GM23338 (cell line): ENCODE data around the gene SLC25A26. TPM values are rescaled to one million over a fixed set of nuclear protein-coding genes. Genes with fewer than 3 reads are reported as not detected.

Experiments
- ATAC-seq: fragments of 200-7000 bp; cut with Tn5 transposase; 3 replicates; pipeline ENCODE4 v1.9.1; 2020
- DNase-seq: peaks from one replicate; pipeline ENCODE4 v3.0.0-alpha.2; 2015; ENCODE audit warnings: low spot score
- H2AFZ ChIP-seq: fragments of 200-600 bp; sonication (generic); 2 replicates; pipeline ENCODE4 v1.8.0; 2016; ENCODE audit warnings: antibody characterized with exemption, mild to moderate bottlenecking, moderate library complexity
- H3F3A ChIP-seq: fragments of 200-600 bp; sonication (generic); replicated peaks from 2 replicates; pipeline ENCODE4 v1.8.0; 2017; ENCODE audit warnings: antibody characterized with exemption, mixed run types, low read depth
- H3K27ac ChIP-seq: fragments of 200-600 bp; sonication (generic); 2 replicates; pipeline ENCODE4 v1.6.1; 2016; ENCODE audit warnings: low read depth
- H3K27me3 ChIP-seq: fragments of 200-600 bp; sonication (generic); 2 replicates; pipeline ENCODE4 v1.8.0; 2016; ENCODE audit warnings: mild to moderate bottlenecking, mixed run types, moderate library complexity; ENCODE audit not compliant: insufficient read depth
- H3K36me3 ChIP-seq: fragments of 200-600 bp; sonication (generic); 2 replicates; pipeline ENCODE4 v1.8.0; 2016; ENCODE audit warnings: mild to moderate bottlenecking; ENCODE audit not compliant: insufficient read depth
- H3K4me1 ChIP-seq: fragments of 200-600 bp; sonication (generic); 2 replicates; pipeline ENCODE4 v1.8.0; 2016; ENCODE audit warnings: mild to moderate bottlenecking, moderate library complexity; ENCODE audit not compliant: insufficient read depth
- H3K4me2 ChIP-seq: fragments of 200-600 bp; sonication (generic); 2 replicates; pipeline ENCODE4 v1.7.1; 2017; ENCODE audit warnings: mixed run types
- H3K4me3 ChIP-seq: fragments of 200-600 bp; sonication (generic); 2 replicates; pipeline ENCODE4 v1.6.1; 2016; ENCODE audit warnings: mixed run types
- H3K79me2 ChIP-seq: fragments of 200-600 bp; sonication (generic); replicated peaks from 2 replicates; pipeline ENCODE4 v1.8.0; 2017; ENCODE audit warnings: mild to moderate bottlenecking; ENCODE audit not compliant: insufficient read depth
- H3K9me2 ChIP-seq: fragments of 200-600 bp; sonication (generic); 2 replicates; pipeline ENCODE4 v1.8.0; 2017; ENCODE audit not compliant: insufficient read depth
- H4K20me1 ChIP-seq: fragments of 200-600 bp; sonication (generic); replicated peaks from 2 replicates; pipeline ENCODE4 v1.8.0; 2017; ENCODE audit warnings: mild to moderate bottlenecking; ENCODE audit not compliant: insufficient read depth
- H3K27ac Mint-ChIP-seq: 2 replicates; pipeline ENCODE4 v1.8.0; 2020; ENCODE audit warnings: inconsistent platforms, mild to moderate bottlenecking, moderate library complexity, mixed read lengths
- H3K27me3 Mint-ChIP-seq: 3 replicates; pipeline ENCODE4 v1.8.0; 2022; ENCODE audit warnings: low read depth, mild to moderate bottlenecking, moderate library complexity, mixed read lengths, inconsistent platforms; ENCODE audit not compliant: insufficient read depth, poor library complexity
- H3K36me3 Mint-ChIP-seq: 3 replicates; pipeline ENCODE4 v1.8.0; 2021; ENCODE audit warnings: low read depth, mild to moderate bottlenecking, inconsistent platforms, moderate library complexity, mixed read lengths
- H3K4me1 Mint-ChIP-seq: 3 replicates; pipeline ENCODE4 v1.8.0; 2020; ENCODE audit warnings: mild to moderate bottlenecking, inconsistent platforms, mixed read lengths
- H3K4me3 Mint-ChIP-seq: 3 replicates; pipeline ENCODE4 v1.8.0; 2021; ENCODE audit warnings: moderate library complexity, mild to moderate bottlenecking, inconsistent platforms, mixed read lengths
- H3K9me3 Mint-ChIP-seq: 3 replicates; pipeline ENCODE4 v1.8.0; 2020; ENCODE audit warnings: moderate library complexity, mild to moderate bottlenecking, inconsistent platforms, mixed read lengths
- CREB1 ChIP-seq: fragments of 250-450 bp; sonication (Bioruptor Pico); IDR thresholded peaks from 2 replicates; pipeline ENCODE4 v1.5.0; 2020; ENCODE audit warnings: low read depth, mild to moderate bottlenecking, moderate library complexity
- CTCF ChIP-seq, 2 experiments: fragments of 200-600 bp in 1 of 2; sonication (generic) in 1 of 2; conservative IDR thresholded peaks; 2 replicates each; pipeline versions ENCODE4 v1.5.1 to v1.6.1; 2016 to 2017; ENCODE audit warnings: antibody characterized with exemption in 2 of 2, low read depth in 2 of 2, mild to moderate bottlenecking in 2 of 2, moderate library complexity in 1 of 2
- EZH2 ChIP-seq: fragments of 200-600 bp; sonication (generic); IDR thresholded peaks from one replicate; pipeline ENCODE4 v1.8.0; 2017; ENCODE audit warnings: antibody characterized with exemption, mild to moderate bottlenecking, low read depth; ENCODE audit not compliant: unreplicated experiment
- EZH2phosphoT487 ChIP-seq: fragments of 200-600 bp; sonication (generic); IDR thresholded peaks from one replicate; pipeline ENCODE4 v1.8.1; 2018; ENCODE audit warnings: antibody characterized with exemption; ENCODE audit not compliant: unreplicated experiment
- NANOG ChIP-seq: IDR thresholded peaks from 2 replicates; pipeline ENCODE4 v1.6.1; 2016; ENCODE audit warnings: antibody characterized with exemption, borderline replicate concordance
- REST ChIP-seq: IDR thresholded peaks from one replicate; pipeline ENCODE4 v1.6.1; 2018; ENCODE audit warnings: antibody characterized with exemption; ENCODE audit not compliant: unreplicated experiment
- STAT1 ChIP-seq: IDR thresholded peaks from one replicate; pipeline ENCODE4 v1.6.1; 2016; ENCODE audit warnings: antibody characterized with exemption; ENCODE audit not compliant: unreplicated experiment
- ZNF331 ChIP-seq: fragments of 250-450 bp; sonication (Bioruptor Pico); IDR thresholded peaks from 2 replicates; pipeline ENCODE4 v1.5.0; 2020; ENCODE audit warnings: low read depth, mild to moderate bottlenecking, moderate library complexity
- polyA plus RNA-seq: library from polyadenylated mRNA; unstranded; fragments of >200 nt; fragmentation: Nextera tagmentation; extraction: Ambion mirVana; gene quantifications from 2 replicates; pipeline ENCODE4 v1.2.1, GENCODE V29; 2016
- total RNA-seq: library from RNA; depleted of rRNA; stranded (reverse); fragments of >200 nt; shearing (Covaris generic); gene quantifications from 2 replicates; pipeline ENCODE4 v1.2.3, GENCODE V29; 2014

Gene SLC25A26
- total and polyA plus RNA-seq, 2 experiments from 2014 or later: 24.8 to 40.2 TPM

- no peak for DNase-seq
- peaks cover 46% of the 10 kb centered on the region for H3K4me1 Mint-ChIP-seq
- Histone ChIP-seq H3K9me2 (no peaks in the 10 kb centered on the region; the same call in 1 of the 2 replicates), H3K4me2 (no peak overlapping the region), H3K27me3 (no peaks in the 10 kb centered on the region), H4K20me1 (peaks cover 33% of the 10 kb centered on the region), H3F3A (no peaks in the 10 kb centered on the region), H3K27ac (peak overlapping the region; percentile 72), H2AFZ (no peak overlapping the region), H3K79me2 (peaks cover 37% of the 10 kb centered on the region), H3K4me1 (peaks cover 14% of the 10 kb centered on the region), H3K4me3 (no peak overlapping the region), H3K36me3 (peaks cover 27% of the 10 kb centered on the region)
- TF ChIP-seq EZH2 (no peak), STAT1 (no peak), CTCF (conservative IDR thresholded peaks at IDR 0.05; ENCODE audit: low read depth in 2 of 2) (peak in 1 of 2 experiments; percentile 32; a peak in 2 of 4 replicates), REST (no peak)
- H3K36me3 Mint-ChIP-seq: peaks cover 97% of the 10 kb centered on the region
- H3K9me3 Mint-ChIP-seq: no peaks in the 10 kb centered on the region; the same call in 2 of the 3 replicates
- H3K27me3 Mint-ChIP-seq: peaks cover 16% of the 10 kb centered on the region
- H3K27ac Mint-ChIP-seq: peak overlapping the region; percentile 70; the same call in 1 of the 2 replicates
- H3K4me3 Mint-ChIP-seq: no peak overlapping the region; the same call in 2 of the 3 replicates
- ATAC-seq: peak; percentile 23
Measured at GRCh38 chr3:66400411-66401156, 179.8 kb downstream of the SLC25A26 start.

GRCh38 chr3:66401157-66401550 lies 180.4 kb downstream of the SLC25A26 start:
- H3K4me3 ChIP-seq: no peak overlapping the region
- TF ChIP-seq CREB1 (CRISPR knock-in tag) (no peak), EZH2phosphoT487 (no peak), ZNF331 (CRISPR knock-in tag) (no peak), EZH2 (no peak), NANOG (no peak)
- H3K4me1 ChIP-seq: peaks cover 14% of the 10 kb centered on the region
- peaks cover 97% of the 10 kb centered on the region for H3K36me3 Mint-ChIP-seq
- no peaks in the 10 kb centered on the region for H3F3A ChIP-seq
- H3K27me3 ChIP-seq: no peaks in the 10 kb centered on the region
- H3K27ac Mint-ChIP-seq: peak overlapping the region; percentile 14; the same call in 1 of the 2 replicates
- peaks cover 33% of the 10 kb centered on the region for H4K20me1 ChIP-seq
- no peaks in the 10 kb centered on the region; the same call in 1 of the 2 replicates for H3K9me2 ChIP-seq
- no peak overlapping the region; the same call in 2 of the 3 replicates for H3K4me3 Mint-ChIP-seq
- H3K27me3 Mint-ChIP-seq: peaks cover 15% of the 10 kb centered on the region
- H3K79me2 ChIP-seq: peaks cover 37% of the 10 kb centered on the region
- peaks cover 44% of the 10 kb centered on the region for H3K4me1 Mint-ChIP-seq
- ATAC-seq (no peak), DNase-seq (no peak)
- H3K9me3 Mint-ChIP-seq: no peaks in the 10 kb centered on the region; the same call in 2 of the 3 replicates
- peaks cover 32% of the 10 kb centered on the region for H3K36me3 ChIP-seq
- peak overlapping the region; percentile 72 for H3K27ac ChIP-seq
- no peak overlapping the region for H2AFZ ChIP-seq
- H3K4me2 ChIP-seq: no peak overlapping the region
